ENCODE measurements around the gene LRRD1. TPM values are rescaled to one million over a fixed set of nuclear protein-coding genes. Genes with fewer than 3 reads are reported as not detected.

LRRD1 gene
- total RNA-seq, 1 experiment from 2014 or later, result not detected

DNA sequence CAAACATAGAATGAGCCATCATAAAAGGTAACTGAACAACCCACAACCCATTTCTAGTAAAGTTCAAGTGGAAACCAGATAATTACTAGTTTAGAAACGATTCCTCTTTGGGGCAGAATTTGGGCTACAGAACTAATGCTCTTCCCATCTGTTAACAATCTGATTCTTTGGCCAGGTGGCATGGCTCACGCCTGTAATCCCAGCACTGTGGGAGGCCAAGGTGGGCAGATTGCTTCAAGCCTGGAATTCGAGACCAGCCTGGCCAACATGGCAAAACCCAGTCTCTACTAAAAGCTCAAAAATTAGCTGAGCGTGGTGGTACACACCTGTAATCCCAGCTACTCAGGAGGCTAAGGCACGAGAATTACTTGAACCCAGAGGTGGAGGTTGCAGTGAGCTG lies 63.1 kb downstream of the LRRD1 start:
- Histone ChIP-seq H2BK15ac (ENCODE audit: low read depth, low read length) (no peak overlapping the region), H4K91ac (ENCODE audit: insufficient read length, low read depth, low read length) (no peak overlapping the region), H3K56ac (ENCODE audit: insufficient read length, low read depth, low read length) (no peak overlapping the region), H2BK20ac (ENCODE audit: low read depth, low read length, poor library complexity, severe bottlenecking) (no peak overlapping the region), H3K79me1 (ENCODE audit: insufficient read depth, low read depth, low read length, poor library complexity, severe bottlenecking) (no peaks in the 10 kb centered on the region), H3K79me2 (ENCODE audit: insufficient read depth, low read length) (peaks cover 10% of the 10 kb centered on the region; the same call in 1 of the 2 replicates), H3K18ac (ENCODE audit: insufficient read length, low read depth, low read length) (no peak overlapping the region), H2AFZ (ENCODE audit: low read length) (no peak overlapping the region), H2AK5ac (ENCODE audit: insufficient read length, low read length) (no peak overlapping the region), H2BK5ac (ENCODE audit: insufficient read length, low read length) (no peak overlapping the region), H2BK12ac (ENCODE audit: insufficient read length, low read depth, low read length) (no peak overlapping the region), H3K4ac (ENCODE audit: low read depth, low read length) (no peak overlapping the region), H3K4me2 (ENCODE audit: insufficient read depth, insufficient read length, low read length) (no peak overlapping the region), H3K4me1 (ENCODE audit: insufficient read depth, low read length) (no peaks in the 10 kb centered on the region), H4K8ac (replicated peaks; ENCODE audit: insufficient read length, low read depth, low read length) (no peak overlapping the region), H3K9ac (ENCODE audit: extremely low read depth, insufficient read length, low read length) (no peak overlapping the region), H3K27me3 (ENCODE audit: insufficient read depth, low read length) (no peaks in the 10 kb centered on the region), H3K14ac (ENCODE audit: insufficient read depth, low read length) (no peak overlapping the region), H4K5ac (ENCODE audit: insufficient read length, low read depth, low read length) (no peak overlapping the region), H3T11ph (ENCODE audit: low read length) (no peak overlapping the region), H3K23ac (ENCODE audit: insufficient read length, low read depth, low read length) (no peak overlapping the region), H3K23me2 (ENCODE audit: insufficient read length, low read depth, low read length, poor library complexity, severe bottlenecking) (no peaks in the 10 kb centered on the region), H2BK120ac (ENCODE audit: low read depth, low read length, poor library complexity, severe bottlenecking) (no peak overlapping the region), H3K9me3 (ENCODE audit: control insufficient read depth, low read depth, low read length) (no peaks in the 10 kb centered on the region), H3K27ac (ENCODE audit: insufficient read length, low read depth, low read length) (no peak overlapping the region), H4K20me1 (ENCODE audit: control insufficient read depth, insufficient read depth, insufficient read length) (no peaks in the 10 kb centered on the region)
- Mint-ChIP-seq H3K4me3 (no peak overlapping the region), H3K27ac (no peak overlapping the region), H3K27me3 (ENCODE audit: low read depth) (no peaks in the 10 kb centered on the region), H3K9me3 (no peaks in the 10 kb centered on the region), H3K36me3 (ENCODE audit: insufficient read depth in 1 of 3, low read depth in 3 of 3) (peaks cover 16 to 52% (median 38%) of the 10 kb centered on the region in 3 experiments; a peak in 6 of 7 replicates), H3K4me1 (no peaks in the 10 kb centered on the region)
- no peak for TF ChIP-seq CTCF (conservative IDR thresholded peaks at IDR 0.05)
- no CpG with 5 or more reads among the region's 5 CpGs for WGBS (ENCODE audit: extremely low coverage, insufficient read length, low lambda C conversion rate)
- no peak for DNase-seq

All from H9 (cell line).